IMR-90 (cell line): Measurements from ENCODE around the gene HERPUD1. TPM values are rescaled to one million over a fixed set of nuclear protein-coding genes. Genes with fewer than 3 reads are reported as not detected.

Experiments used
- ATAC-seq: fragments of 200-7000 bp; cut with Tn5 transposase; 2 replicates; pipeline ENCODE4 v1.9.1; 2020; ENCODE audit warnings: low read depth, mild to moderate bottlenecking, moderate library complexity
- BruUV-seq: library from RNA; stranded (reverse); fragments of 400-500 nt; replicated peaks from 2 replicates; lab custom pipeline; 2021; lab: Mats Ljungman, UMichigan
- CTCF ChIA-PET: fragments of 300-600 bp; formaldehyde crosslinking; extraction: SDS; loops from one replicate; lab custom pipeline; 2021; ENCODE audit warnings: antibody characterized with exemption; lab: Yijun Ruan, JAX
- POLR2A ChIA-PET: fragments of 300-600 bp; sonication (Branson Sonifier 250); formaldehyde crosslinking; loops from one replicate; lab custom pipeline; 2022; ENCODE audit warnings: antibody characterized with exemption; ENCODE audit not compliant: unreplicated experiment; lab: Charles Lee
- DNase-seq: peaks from one replicate; pipeline ENCODE4 v3.0.0; 2013
- H2AFZ ChIP-seq: replicated peaks from 2 replicates; pipeline ENCODE3; 2013; ENCODE audit warnings: low read length, mild to moderate bottlenecking; ENCODE audit not compliant: poor library complexity
- H2AK5ac ChIP-seq: 2 replicates; pipeline ENCODE4 v1.6.1; 2013; ENCODE audit warnings: low read depth, low read length, inconsistent platforms
- H2AK9ac ChIP-seq: replicated peaks from 2 replicates; pipeline ENCODE3; 2013; ENCODE audit warnings: mild to moderate bottlenecking, low read depth, low read length, moderate library complexity; ENCODE audit not compliant: poor library complexity
- H2BK120ac ChIP-seq: 2 replicates; pipeline ENCODE4 v1.6.1; 2013; ENCODE audit warnings: low read depth, low read length, inconsistent platforms
- H2BK15ac ChIP-seq: 3 replicates; pipeline ENCODE4 v1.6.1; 2013; ENCODE audit warnings: low read depth, low read length, inconsistent platforms
- H2BK20ac ChIP-seq: 2 replicates; pipeline ENCODE4 v1.6.1; 2013; ENCODE audit warnings: low read depth, mild to moderate bottlenecking, inconsistent platforms, low read length, moderate library complexity
- H2BK5ac ChIP-seq: 2 replicates; pipeline ENCODE4 v1.6.1; 2013; ENCODE audit warnings: mild to moderate bottlenecking, low read depth, low read length, inconsistent platforms; ENCODE audit not compliant: poor library complexity, severe bottlenecking
- H3K14ac ChIP-seq: replicated peaks from 2 replicates; pipeline ENCODE4 v1.6.1; 2013; ENCODE audit warnings: low read depth, low read length, inconsistent platforms
- H3K18ac ChIP-seq: 2 replicates; pipeline ENCODE4 v1.6.1; 2013; ENCODE audit warnings: low read depth, low read length, control low read depth
- H3K23ac ChIP-seq: 2 replicates; pipeline ENCODE4 v1.6.1; 2013; ENCODE audit warnings: low read depth, low read length, inconsistent platforms
- H3K27ac ChIP-seq: 2 replicates; pipeline ENCODE4 v1.5.1; 2013; ENCODE audit warnings: mild to moderate bottlenecking, control low read depth, low read length; ENCODE audit not compliant: insufficient read depth
- H3K27me3 ChIP-seq: 2 replicates; pipeline ENCODE4 v1.6.1; 2013; ENCODE audit warnings: low read length; ENCODE audit not compliant: control insufficient read depth, insufficient read depth
- H3K36me3 ChIP-seq: 2 replicates; pipeline ENCODE4 v1.6.1; 2013; ENCODE audit warnings: low read length, mixed read lengths; ENCODE audit not compliant: control insufficient read depth, insufficient read depth
- H3K4ac ChIP-seq: 2 replicates; pipeline ENCODE4 v1.6.1; 2013; ENCODE audit warnings: low read depth, low read length, inconsistent platforms
- H3K4me1 ChIP-seq: 2 replicates; pipeline ENCODE4 v1.6.1; 2013; ENCODE audit warnings: low read length, mixed read lengths; ENCODE audit not compliant: control insufficient read depth, insufficient read depth
- H3K4me2 ChIP-seq: 2 replicates; pipeline ENCODE4 v1.6.1; 2013; ENCODE audit warnings: low read depth, mild to moderate bottlenecking, control low read depth, low read length, moderate library complexity
- H3K4me3 ChIP-seq: 2 replicates; pipeline ENCODE4 v1.5.1; 2013; ENCODE audit warnings: low read depth, mild to moderate bottlenecking, control low read depth, low read length, moderate library complexity; ENCODE audit not compliant: insufficient read depth
- H3K56ac ChIP-seq: 2 replicates; pipeline ENCODE4 v1.6.1; 2013; ENCODE audit warnings: low read length, inconsistent platforms; ENCODE audit not compliant: insufficient read depth; ENCODE audit errors: extremely low read depth
- H3K79me1 ChIP-seq, 2 experiments: 2 replicates each; pipeline ENCODE4 v1.6.1; 2013; ENCODE audit warnings: low read length in 2 of 2, inconsistent platforms in 1 of 2, low read depth in 1 of 2
- H3K9ac ChIP-seq: 2 replicates; pipeline ENCODE4 v1.6.1; 2013; ENCODE audit warnings: low read depth, low read length, control low read depth
- H3K9me1 ChIP-seq: 2 replicates; pipeline ENCODE4 v1.6.1; 2013; ENCODE audit warnings: low read length, inconsistent platforms; ENCODE audit not compliant: insufficient read depth
- H3K9me3 ChIP-seq: 2 replicates; pipeline ENCODE4 v1.6.1; 2013; ENCODE audit warnings: low read length; ENCODE audit not compliant: control insufficient read depth, insufficient read depth
- H4K20me1 ChIP-seq: 2 replicates; pipeline ENCODE4 v1.6.1; 2013; ENCODE audit warnings: low read length, inconsistent platforms; ENCODE audit not compliant: insufficient read depth
- H4K5ac ChIP-seq: 2 replicates; pipeline ENCODE4 v1.6.1; 2013; ENCODE audit warnings: mild to moderate bottlenecking, low read depth, low read length, control low read depth
- H4K8ac ChIP-seq, 2 experiments: 2 replicates each; pipeline ENCODE4 v1.6.1; 2013; ENCODE audit warnings: low read depth in 2 of 2, low read length in 2 of 2, control low read depth in 1 of 2, inconsistent platforms in 1 of 2
- H4K91ac ChIP-seq: 2 replicates; pipeline ENCODE4 v1.6.1; 2013; ENCODE audit warnings: low read depth, low read length, inconsistent platforms; ENCODE audit not compliant: insufficient read depth
- CEBPB ChIP-seq: IDR thresholded peaks from 2 replicates; pipeline ENCODE4 v1.6.1; 2012; ENCODE audit warnings: low read depth, low read length, improper control_type of control experiment
- FOS ChIP-seq: fragments of 150-350 bp; IDR thresholded peaks from 2 replicates; pipeline ENCODE4 v1.6.1; 2016; ENCODE audit warnings: low read depth, low read length
- RCOR1 ChIP-seq: IDR thresholded peaks from 2 replicates; pipeline ENCODE4 v1.6.1; 2012; ENCODE audit warnings: mild to moderate bottlenecking, low read length, improper control_type of control experiment; ENCODE audit not compliant: insufficient replicate concordance
- RFX5 ChIP-seq: IDR thresholded peaks from 2 replicates; pipeline ENCODE4 v1.8.0; 2012; ENCODE audit warnings: low read depth, mild to moderate bottlenecking, low read length, moderate library complexity
- WGBS, 2 experiments: methylation state at CpG; one replicate each; pipeline versions ENCODE4 v1.1.5 to v1.1.7; 2013; ENCODE audit warnings: missing lambda C conversion rate in 2 of 2; ENCODE audit not compliant: insufficient read length in 1 of 2; ENCODE audit errors: extremely low coverage in 2 of 2; 5-methylcytosine and 5-hydroxymethylcytosine counted together
- dilution Hi-C: fragments of 300-500 bp; cut with HindIII; formaldehyde crosslinking; loops from one replicate; pipeline ENCODE4 v1.14.3; 2018; ENCODE audit warnings: low sequenced_read_pairs; ENCODE audit not compliant: unreplicated experiment
- in situ Hi-C: fragments of 300-500 bp; cut with MboI; formaldehyde crosslinking; loops from 3 replicates; pipeline ENCODE4 v1.14.3; 2019; ENCODE audit warnings: low sequenced_read_pairs, inconsistent platforms, mixed read lengths
- intact Hi-C: fragments of 100-400 bp; cut with micrococcal nuclease; formaldehyde crosslinking; loops from 2 replicates; pipeline ENCODE4 v1.10.0; 2022
- polyA plus RNA-seq, 3 experiments: library from polyadenylated mRNA; depleted of rRNA; stranded (reverse); fragments of >200 nt; gene quantifications; 2 replicates each; pipeline ENCODE4 v1.2.3, GENCODE V29; 2012; ENCODE audit warnings: low replicate concordance in 1 of 3
- total RNA-seq: library from RNA; depleted of rRNA; stranded (reverse); fragments of >200 nt; gene quantifications from 2 replicates; pipeline ENCODE4 v1.2.3, GENCODE V29; 2012
- TF ChIP-seq, protein P1 (sequence below): fragments of 150-350 bp; IDR thresholded peaks from 2 replicates; pipeline ENCODE4 v1.6.1; 2016; ENCODE audit warnings: low read depth, mild to moderate bottlenecking, low read length, moderate library complexity, borderline replicate concordance

Gene HERPUD1
- total and polyA plus RNA-seq, 2 of the 4 experiments (the other 2 are of a cell fraction) = 130 to 148 TPM

- 78% methylated on average over 6 of the region's 7 CpGs; no CpG with 5 or more reads in 1 of the 2 experiments for WGBS, 2 experiments
- ATAC-seq (no peak), DNase-seq (no peak)
- Histone ChIP-seq H3K18ac (no peak overlapping the region), H2AK5ac (no peak overlapping the region), H4K5ac (no peak overlapping the region), H3K36me3 (no peaks in the 10 kb centered on the region), H3K4me1 (peaks cover 13% of the 10 kb centered on the region), H2AFZ (no peak overlapping the region), H4K91ac (no peak overlapping the region), H3K9ac (no peak overlapping the region), H3K23ac (no peak overlapping the region), H3K79me1 (no peaks in the 10 kb centered on the region), H3K4me3 (no peak overlapping the region), H3K9me1 (peaks cover 10% of the 10 kb centered on the region), H3K27me3 (peaks cover 3% of the 10 kb centered on the region; the same call in 1 of the 2 replicates), H3K4ac (no peak overlapping the region), H3K56ac (no peak overlapping the region), H4K8ac (no peak overlapping the region), H2BK120ac (no peak overlapping the region), H2AK9ac (no peak overlapping the region), H2BK15ac (no peak overlapping the region), H3K14ac (no peak overlapping the region), H3K9me3 (no peaks in the 10 kb centered on the region), H3K4me2 (no peak overlapping the region), H2BK20ac (no peak overlapping the region), H2BK5ac (no peak overlapping the region), H4K20me1 (no peaks in the 10 kb centered on the region), H3K27ac (no peak overlapping the region)
- ChIA-PET POLR2A (no interaction called here), CTCF (no interaction called here)
- in situ Hi-C loops = no loop called here
- dilution Hi-C loops = no loop called here
- no peak for TF ChIP-seq FOS
- TF ChIP-seq CEBPB = no peak
- TF ChIP-seq, protein P1, sequence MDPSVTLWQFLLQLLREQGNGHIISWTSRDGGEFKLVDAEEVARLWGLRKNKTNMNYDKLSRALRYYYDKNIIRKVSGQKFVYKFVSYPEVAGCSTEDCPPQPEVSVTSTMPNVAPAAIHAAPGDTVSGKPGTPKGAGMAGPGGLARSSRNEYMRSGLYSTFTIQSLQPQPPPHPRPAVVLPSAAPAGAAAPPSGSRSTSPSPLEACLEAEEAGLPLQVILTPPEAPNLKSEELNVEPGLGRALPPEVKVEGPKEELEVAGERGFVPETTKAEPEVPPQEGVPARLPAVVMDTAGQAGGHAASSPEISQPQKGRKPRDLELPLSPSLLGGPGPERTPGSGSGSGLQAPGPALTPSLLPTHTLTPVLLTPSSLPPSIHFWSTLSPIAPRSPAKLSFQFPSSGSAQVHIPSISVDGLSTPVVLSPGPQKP = no peak
- no peak for TF ChIP-seq RFX5
- TF ChIP-seq RCOR1 = no peak
- no TSS peak for BruUV-seq
- intact Hi-C loops = loop anchor here (10.0 kb wide), 1 partner anchor 75 kb away; no protein-coding TSS in a partner anchor
Observed at GRCh38 chr16:56969769-56970168, 37.8 kb downstream of the HERPUD1 start.
